Heart left ventricle (tissue), 16 donors: Measurements from ENCODE around the gene ALX1. TPM values are rescaled to one million over a fixed set of nuclear protein-coding genes. Genes with fewer than 3 reads are reported as not detected.

Experiments
- ATAC-seq, 4 donors: fragments of 200-7000 bp; cut with Tn5 transposase; one replicate each; pipeline ENCODE4 v1.9.1; 2020 to 2022; ENCODE audit warnings: moderate library complexity in 4 of 4, mild to moderate bottlenecking in 3 of 4, moderate number of reproducible peaks in 1 of 4
- DNase-seq, 5 donors: peaks; one replicate each; pipeline ENCODE4 v3.0.0-alpha.2; 2020
- H3K27ac ChIP-seq, 12 donors: fragments of 200-600 bp; sonication (generic) in 4 of 12; one replicate each; pipeline versions ENCODE4 v1.5.0 to v1.8.0; 2016 to 2022; ENCODE audit warnings: mild to moderate bottlenecking in 2 of 12
- H3K27me3 ChIP-seq, 9 donors: fragments of 200-600 bp; sonication (generic) in 2 of 9; one replicate each; pipeline versions ENCODE4 v1.5.1 to v1.8.0; 2016 to 2022; ENCODE audit warnings: mild to moderate bottlenecking in 3 of 9
- H3K36me3 ChIP-seq, 9 donors: fragments of 200-600 bp; sonication (generic) in 2 of 9; one replicate each; pipeline versions ENCODE4 v1.5.0 to v1.8.0; 2018 to 2022; ENCODE audit warnings: mild to moderate bottlenecking in 2 of 9
- H3K4me1 ChIP-seq, 12 donors: fragments of 200-600 bp; sonication (generic) in 4 of 12; one replicate each; pipeline versions ENCODE4 v1.5.0 to v1.8.0; 2016 to 2022; ENCODE audit warnings: mild to moderate bottlenecking in 3 of 12
- H3K4me3 ChIP-seq, 12 donors: fragments of 200-600 bp; sonication (generic) in 4 of 12; one replicate each; pipeline versions ENCODE4 v1.5.0 to v1.8.0; 2017 to 2022; ENCODE audit warnings: mild to moderate bottlenecking in 9 of 12, moderate library complexity in 4 of 12
- H3K9me3 ChIP-seq, 12 donors: fragments of 200-600 bp; sonication (generic) in 4 of 12; one replicate each; pipeline versions ENCODE4 v1.5.0 to v1.8.0; 2016 to 2022; ENCODE audit warnings: mild to moderate bottlenecking in 1 of 12
- CTCF ChIP-seq, 12 donors: fragments of 200-600 bp; sonication (generic) in 4 of 12; IDR thresholded peaks; one replicate each; pipeline versions ENCODE4 v1.5.0 to v1.8.0; 2018 to 2022; ENCODE audit warnings: antibody characterized with exemption in 12 of 12, mild to moderate bottlenecking in 5 of 12
- POLR2A ChIP-seq, 2 donors: fragments of 450-650 bp; IDR thresholded peaks; one replicate each; pipeline ENCODE4 v1.6.1; 2017; ENCODE audit warnings: antibody characterized with exemption in 2 of 2, mild to moderate bottlenecking in 2 of 2, moderate library complexity in 2 of 2
- WGBS, 4 donors: extraction: QIAGEN DNeasy Blood & Tissue Kit in 2 of 4; methylation state at CpG; one replicate each; pipeline versions ENCODE4 v1.1.5 to v1.1.7; 2013 to 2018; 5-methylcytosine and 5-hydroxymethylcytosine counted together
- intact Hi-C, 10 donors: fragments of 100-400 bp; cut with DNase I; formaldehyde crosslinking; loops; one replicate each; pipeline versions ENCODE4 v1.11.1 to v1.14.2; 2022
- polyA plus RNA-seq, 2 donors: library from polyadenylated mRNA; stranded (reverse); fragments of 200-250 nt; gene quantifications; one replicate each; pipeline ENCODE4 v1.2.3, GENCODE V29; 2013
- total RNA-seq, 9 donors: library from RNA; depleted of rRNA in 2 of 9; stranded (reverse); fragments of >200 nt in 2 of 9; fragmentation: NEBNext Ultra II Directional in 3 of 9; extraction: Animal tissue kit (Norgen Biotek cat#: 25700) in 3 of 9; gene quantifications; one replicate each; pipeline versions ENCODE4 v1.1.0 to v1.2.4, GENCODE V29; 2016 to 2023
- donor health status: ischemic (EF 13 %, LVEDD 7.1; RV severe dilation, severe dysfunction).
- donor health status: healthy with polysubstance abuse.
- donor health status: DM: no; HTN: yes; CAD: no.
- donor health status: DM: no; HTN: no; CAD: no.
- donor health status: ischemic (EF 25% LVEDD 6.9; RV normal size, moderate dysfunction).
- donor health status: ischemic (EF 25% LVEDD 5.7; RV mildly dilated, moderate dysfunction).
- donor health status: healthy.
- donor health status: DM: yes; HTN: yes; CAD: no.
- donor health status: ischemic (EF 35%, LVEDD 5.7; RV mildly dilated, moderate dysfunction).
- donor health status: nonischemic (EF 11% LVEDD 7.7; RV severe dilation, severe dysfunction).
- donor health status: DM: yes; HTN: yes; CAD: no.
- donor health status: PGD.
- donor health status: ischemic (EF 29% LVEDD 5.4; RV normal size, mild dysfunction).
- donor health status: nonischemic (EF 23%, LVEDD 6.1; RV moderate dilation, normal function).

Gene ALX1
- total and polyA plus RNA-seq, 11 donors: not detected

DNA sequence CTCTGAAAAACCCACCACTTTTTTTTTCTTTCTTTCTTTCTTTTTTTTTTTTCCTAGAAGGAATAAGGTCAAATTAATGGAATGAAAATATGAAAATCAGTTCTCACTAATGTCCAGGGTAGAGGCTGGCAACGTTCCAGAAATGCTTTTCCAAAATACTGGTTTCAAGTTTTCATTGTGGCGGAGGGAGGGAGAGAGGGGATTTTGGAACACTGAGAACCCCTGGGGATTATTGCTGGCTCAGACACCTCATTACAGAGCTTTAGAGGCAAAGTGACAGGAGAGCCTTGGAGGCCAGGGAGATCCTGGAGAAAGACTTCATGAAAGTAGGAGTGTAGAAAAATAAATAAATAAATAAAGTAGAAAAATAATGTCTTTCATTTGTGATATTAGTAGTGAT is 45.4 kb downstream of the ALX1 start:
- Histone ChIP-seq H3K27me3 (peaks cover 0 to 6% (median 0%) of the 10 kb centered on the region in 9 donors), H3K4me3 (no peak overlapping the region), H3K9me3 (no peaks in the 10 kb centered on the region), H3K4me1 (no peaks in the 10 kb centered on the region), H3K27ac (no peak overlapping the region), H3K36me3 (no peaks in the 10 kb centered on the region)
- ATAC-seq: no peak
- TF ChIP-seq POLR2A (IDR thresholded peaks at IDR 0.05) (no peak), CTCF (IDR thresholded peaks at IDR 0.05) (no peak)
- intact Hi-C loops: no loop called here
- DNase-seq: no peak
- WGBS, 4 donors: 39 to 42% (median 40%) methylated on average over 2 of the region's 2 CpGs

DNA sequence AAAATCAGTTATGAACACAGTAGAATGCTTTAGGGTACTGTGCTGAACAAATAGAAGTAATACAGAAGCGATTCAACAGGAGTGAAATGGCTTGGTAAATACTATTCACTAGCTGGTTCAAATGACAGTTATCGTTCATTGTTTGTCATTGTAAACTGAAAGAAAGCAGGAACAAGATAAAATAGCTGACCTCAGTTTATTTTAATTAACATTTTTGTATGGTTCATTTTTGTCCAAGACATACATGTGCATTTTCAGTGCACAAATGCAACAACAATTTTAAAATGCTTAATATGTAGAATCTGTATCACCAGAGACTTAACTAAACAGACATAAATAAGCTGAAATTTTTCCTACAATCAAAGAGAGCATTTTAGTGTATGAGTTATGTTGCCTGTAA is 49.9 kb downstream of the ALX1 start:
- Histone ChIP-seq H3K9me3 (no peaks in the 10 kb centered on the region), H3K4me1 (no peaks in the 10 kb centered on the region), H3K27ac (no peak overlapping the region), H3K27me3 (no peaks in the 10 kb centered on the region), H3K4me3 (no peak overlapping the region), H3K36me3 (no peaks in the 10 kb centered on the region)
- intact Hi-C loops: no loop called here
- WGBS, 4 donors: 71 to 82% (median 79%) methylated on average over 2 of the region's 2 CpGs
- DNase-seq (no peak), ATAC-seq (no peak)
- TF ChIP-seq CTCF (IDR thresholded peaks at IDR 0.05) (no peak), POLR2A (IDR thresholded peaks at IDR 0.05) (no peak)

DNA sequence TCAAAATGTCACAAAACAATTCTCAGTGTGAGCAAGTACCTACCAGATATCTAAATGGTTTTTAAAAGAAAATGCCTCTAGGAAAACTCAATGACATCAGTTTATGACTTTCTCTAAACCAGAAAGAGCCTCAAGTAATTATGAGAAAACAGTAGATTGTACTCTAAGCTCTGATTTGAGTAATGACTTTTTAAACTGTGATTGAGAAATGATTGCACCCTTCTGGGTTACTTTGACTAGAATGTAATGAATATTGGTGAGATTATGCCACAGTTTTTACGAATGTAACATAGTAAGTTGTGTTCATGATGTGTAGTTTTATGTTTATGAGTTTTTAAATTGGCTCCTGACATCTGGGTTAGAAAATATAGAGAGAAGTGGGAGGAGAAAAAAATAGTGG is 68.8 kb downstream of the ALX1 start:
- Histone ChIP-seq H3K9me3 (no peaks in the 10 kb centered on the region), H3K36me3 (no peaks in the 10 kb centered on the region), H3K4me1 (no peaks in the 10 kb centered on the region), H3K4me3 (no peak overlapping the region), H3K27ac (no peak overlapping the region), H3K27me3 (peaks cover 0 to 5% (median 0%) of the 10 kb centered on the region in 9 donors)
- WGBS, 4 donors: 58 to 70% (median 62%) methylated on average over 1 of the region's 1 CpG
- DNase-seq: no peak
- no peak for ATAC-seq
- TF ChIP-seq CTCF (IDR thresholded peaks at IDR 0.05) (no peak), POLR2A (IDR thresholded peaks at IDR 0.05) (no peak)
- intact Hi-C loops: no loop called here

DNA sequence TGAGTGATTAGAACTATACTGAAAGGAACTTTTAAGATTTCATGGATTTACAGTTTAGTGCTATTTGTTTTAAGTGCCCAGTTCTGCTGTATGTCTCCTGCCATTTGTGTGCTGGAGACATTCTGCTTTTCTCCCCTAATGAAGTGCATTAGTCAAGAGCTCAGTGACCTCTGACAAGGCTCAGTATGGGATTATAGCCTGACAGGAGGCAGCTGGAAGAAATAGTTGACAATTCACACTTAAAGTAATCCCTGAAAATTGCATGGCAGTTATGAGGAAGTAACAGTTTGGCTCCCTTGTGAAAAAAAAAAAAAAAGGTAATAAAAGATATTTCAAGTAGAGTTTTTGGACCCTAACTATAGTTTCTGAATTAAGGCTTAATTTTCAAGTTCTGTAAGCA is 70.3 kb downstream of the ALX1 start:
- no peak for ATAC-seq
- H3K4me1 ChIP-seq: no peaks in the 10 kb centered on the region
- no peak overlapping the region for H3K4me3 ChIP-seq
- H3K27me3 ChIP-seq: peaks cover 0 to 9% (median 0%) of the 10 kb centered on the region in 9 donors
- no peaks in the 10 kb centered on the region for H3K36me3 ChIP-seq
- no peaks in the 10 kb centered on the region for H3K9me3 ChIP-seq
- no peak for DNase-seq
- no peak for TF ChIP-seq POLR2A (IDR thresholded peaks at IDR 0.05)
- TF ChIP-seq CTCF (IDR thresholded peaks at IDR 0.05): no peak
- H3K27ac ChIP-seq: no peak overlapping the region
- intact Hi-C loops: no loop called here

Other genes with a start within 250 kb of the ALX1 start
- gene TSPAN19, start 243.9 kb upstream of the ALX1 start, total RNA-seq: under 1 TPM in 2 of 9 donors, not detected in 7; 0.39 to 0.47 TPM
- under 1 TPM in 1 of 2 donors, not detected in 1; 0.11 TPM for gene TSPAN19, start 243.9 kb upstream of the ALX1 start, polyA plus RNA-seq
- under 1 TPM in 7 of 9 donors, not detected in 2; 0.04 to 0.72 (median 0.48) TPM for gene LRRIQ1, start 243.9 kb upstream of the ALX1 start, total RNA-seq
- under 1 TPM in 1 of 2 donors, not detected in 1; 0.26 TPM for gene LRRIQ1, start 243.9 kb upstream of the ALX1 start, polyA plus RNA-seq